GM10847 (cell line): ENCODE data around the gene UBAP2.

ENCODE experiments used
- POLR2A ChIP-seq: IDR thresholded peaks from 2 replicates; pipeline ENCODE4 v1.6.1; 2011; ENCODE audit not compliant: insufficient read length; ENCODE audit errors: extremely low read depth

The UBAP2 gene, protein sequence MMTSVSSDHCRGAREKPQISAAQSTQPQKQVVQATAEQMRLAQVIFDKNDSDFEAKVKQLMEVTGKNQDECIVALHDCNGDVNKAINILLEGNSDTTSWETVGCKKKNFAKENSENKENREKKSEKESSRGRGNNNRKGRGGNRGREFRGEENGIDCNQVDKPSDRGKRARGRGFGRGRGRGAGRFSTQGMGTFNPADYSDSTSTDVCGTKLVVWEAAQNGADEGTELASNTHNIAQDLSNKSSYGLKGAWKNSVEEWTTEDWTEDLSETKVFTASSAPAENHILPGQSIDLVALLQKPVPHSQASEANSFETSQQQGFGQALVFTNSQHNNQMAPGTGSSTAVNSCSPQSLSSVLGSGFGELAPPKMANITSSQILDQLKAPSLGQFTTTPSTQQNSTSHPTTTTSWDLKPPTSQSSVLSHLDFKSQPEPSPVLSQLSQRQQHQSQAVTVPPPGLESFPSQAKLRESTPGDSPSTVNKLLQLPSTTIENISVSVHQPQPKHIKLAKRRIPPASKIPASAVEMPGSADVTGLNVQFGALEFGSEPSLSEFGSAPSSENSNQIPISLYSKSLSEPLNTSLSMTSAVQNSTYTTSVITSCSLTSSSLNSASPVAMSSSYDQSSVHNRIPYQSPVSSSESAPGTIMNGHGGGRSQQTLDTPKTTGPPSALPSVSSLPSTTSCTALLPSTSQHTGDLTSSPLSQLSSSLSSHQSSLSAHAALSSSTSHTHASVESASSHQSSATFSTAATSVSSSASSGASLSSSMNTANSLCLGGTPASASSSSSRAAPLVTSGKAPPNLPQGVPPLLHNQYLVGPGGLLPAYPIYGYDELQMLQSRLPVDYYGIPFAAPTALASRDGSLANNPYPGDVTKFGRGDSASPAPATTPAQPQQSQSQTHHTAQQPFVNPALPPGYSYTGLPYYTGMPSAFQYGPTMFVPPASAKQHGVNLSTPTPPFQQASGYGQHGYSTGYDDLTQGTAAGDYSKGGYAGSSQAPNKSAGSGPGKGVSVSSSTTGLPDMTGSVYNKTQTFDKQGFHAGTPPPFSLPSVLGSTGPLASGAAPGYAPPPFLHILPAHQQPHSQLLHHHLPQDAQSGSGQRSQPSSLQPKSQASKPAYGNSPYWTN

DNA sequence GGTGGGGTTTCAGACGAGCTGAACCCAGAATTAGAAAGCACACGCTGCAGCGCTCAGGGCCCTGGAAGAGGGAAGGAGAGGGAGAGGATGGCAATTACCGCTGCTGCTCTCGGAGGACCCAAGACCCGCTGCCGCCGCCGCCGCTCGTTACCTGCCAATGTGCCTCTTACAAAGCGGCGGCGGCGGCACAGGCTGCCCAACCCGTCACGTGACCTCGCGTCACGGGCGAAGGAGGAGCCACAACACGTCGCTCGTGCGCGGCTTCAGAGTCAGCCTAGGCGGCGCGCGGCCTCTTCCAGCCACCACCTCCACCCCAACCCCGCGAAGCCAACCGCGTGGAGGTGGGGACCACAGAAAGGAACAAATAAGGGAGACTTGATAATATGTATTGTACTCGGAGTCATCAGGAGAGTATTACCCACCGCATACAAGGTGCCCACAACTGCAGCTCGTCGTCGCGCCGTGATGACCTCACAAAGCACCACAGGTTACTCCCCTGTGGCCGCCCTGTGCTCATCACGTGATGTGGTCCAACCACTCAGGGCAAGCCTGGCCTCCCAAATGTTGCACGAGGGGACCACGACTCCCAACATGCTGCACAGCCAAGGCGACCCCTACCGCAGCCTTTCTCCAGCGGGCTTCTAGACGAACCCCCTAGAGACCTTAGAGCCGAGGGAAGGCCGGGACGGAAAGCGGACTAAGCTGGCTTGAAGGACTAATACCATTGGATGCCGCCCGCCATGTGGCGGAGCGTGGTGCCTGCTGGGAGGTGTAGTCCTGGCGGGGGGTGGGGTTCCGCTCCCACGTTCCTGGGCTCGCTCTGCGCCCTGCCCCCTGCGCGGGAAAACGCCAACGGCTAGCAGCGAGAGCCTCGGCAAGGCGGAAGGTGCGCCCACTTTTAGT, at the start of gene UBAP2:
TSS of gene UBAP2 (minus strand) at position 161 of the 903 bp plus-strand sequence. CDS start 31,739 bp downstream, outside the sequence.
- peak; percentile 78 for TF ChIP-seq POLR2A

- no peak for TF ChIP-seq POLR2A
These were observed 49.6 kb upstream of the UBAP2 start for GRCh38 chr9:34098307-34098706.

GRCh38 chr9:34097865-34098264, 49.2 kb upstream of the UBAP2 start:
- no peak for TF ChIP-seq POLR2A

GRCh38 chr9:34096751-34097150, 48.1 kb upstream of the UBAP2 start:
- TF ChIP-seq POLR2A = no peak

DNA sequence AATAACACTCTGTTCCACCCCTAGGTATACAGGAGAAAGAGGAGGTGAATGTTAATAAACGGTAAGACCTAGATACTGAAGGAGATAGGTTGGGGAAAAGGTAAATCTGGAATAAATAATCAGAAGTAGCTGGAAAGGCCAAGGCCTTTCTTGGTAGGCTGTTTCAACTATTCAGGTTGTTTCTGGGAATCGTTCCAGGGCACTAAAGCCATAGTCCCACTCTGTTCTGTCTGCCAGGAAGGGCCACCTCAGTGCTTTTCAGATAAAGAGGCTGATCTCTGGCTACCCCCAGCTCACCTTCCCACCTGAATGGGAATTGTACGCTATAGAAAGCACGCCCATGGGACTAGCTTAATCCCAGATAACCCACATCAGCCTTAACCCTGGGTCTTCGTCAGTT, 44.9 kb upstream of the UBAP2 start:
- TF ChIP-seq POLR2A = no peak

DNA sequence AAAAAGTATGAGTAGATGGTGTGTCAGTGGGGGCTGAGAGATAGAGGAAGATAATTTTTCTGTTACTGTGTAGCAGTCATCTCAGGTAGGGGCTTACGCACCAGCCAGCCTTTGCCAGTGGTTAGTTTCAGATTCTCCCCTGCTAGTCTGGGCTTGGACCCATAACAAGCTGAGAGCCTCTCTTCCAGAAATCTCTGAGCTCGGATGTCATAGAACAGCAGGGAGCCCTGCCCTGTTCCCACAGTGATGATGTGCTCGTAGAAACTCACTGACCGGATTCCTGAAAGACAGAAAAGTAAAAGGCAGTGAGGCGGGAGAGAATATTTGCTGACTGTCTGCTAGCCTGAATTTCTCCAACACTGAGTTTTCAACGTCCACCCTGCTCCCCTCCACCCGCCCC, 40.6 kb upstream of the UBAP2 start:
- TF ChIP-seq POLR2A = no peak

DNA sequence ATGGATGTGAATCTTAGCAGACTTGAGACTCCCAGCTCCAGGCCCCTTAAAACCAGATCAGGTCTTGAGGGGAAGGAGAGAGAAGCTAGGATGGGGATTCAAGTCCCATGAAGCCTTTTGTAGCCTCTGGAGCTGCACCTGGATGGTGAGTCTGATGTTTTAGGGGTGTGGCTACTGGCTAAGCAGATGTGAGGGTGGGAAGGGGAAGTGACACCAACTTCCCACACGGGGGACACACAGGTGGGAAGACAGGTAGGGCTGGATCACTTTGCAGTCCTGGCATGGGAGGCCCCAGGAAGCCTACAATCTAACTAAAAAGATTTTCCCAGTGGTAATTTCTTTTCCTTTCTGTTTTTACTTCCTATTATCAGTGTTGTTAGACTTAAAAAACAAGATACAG, 38.7 kb upstream of the UBAP2 start:
- TF ChIP-seq POLR2A = no peak

DNA sequence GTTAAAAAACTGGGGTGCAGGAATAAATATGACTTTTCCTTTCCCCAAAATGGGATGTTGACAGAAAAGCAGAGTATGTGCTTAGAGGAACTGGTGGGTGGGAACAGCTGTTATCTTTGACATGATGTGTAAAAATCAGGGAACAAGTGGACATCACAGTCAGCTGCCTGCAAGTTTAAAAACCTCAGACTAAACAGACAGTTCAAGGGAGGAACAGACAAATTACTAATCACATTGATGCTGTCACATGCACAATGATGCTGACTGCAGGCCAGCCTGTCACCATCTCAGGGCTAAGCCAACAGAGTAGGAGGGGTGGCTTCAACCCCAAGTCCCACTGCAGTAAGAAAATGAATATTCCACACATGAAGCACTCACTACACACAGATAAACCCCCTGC, 38.2 kb upstream of the UBAP2 start:
- TF ChIP-seq POLR2A = no peak

GRCh38 chr9:34085581-34086500, 37.2 kb upstream of the UBAP2 start:
- TF ChIP-seq POLR2A = no peak

DNA sequence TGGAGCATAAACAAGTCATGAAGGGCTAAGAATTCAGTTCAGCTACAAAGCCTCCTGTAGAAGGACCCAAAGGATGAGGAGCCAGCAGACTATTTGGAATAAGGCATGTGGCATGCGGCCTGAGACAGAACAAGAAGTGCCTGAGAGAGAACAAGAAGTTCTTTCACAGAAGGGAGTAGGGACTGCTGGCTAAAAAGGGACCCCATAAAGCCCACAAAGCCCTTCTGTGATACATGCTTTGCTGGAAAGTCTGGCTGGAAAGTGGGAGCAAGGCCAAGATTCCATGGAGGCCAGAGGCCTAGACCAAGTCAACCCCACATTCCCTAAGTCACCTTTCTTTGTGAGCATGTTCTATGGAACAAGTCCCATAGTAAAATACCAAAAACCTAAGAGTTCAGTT, 35.9 kb upstream of the UBAP2 start:
- TF ChIP-seq POLR2A = no peak

DNA sequence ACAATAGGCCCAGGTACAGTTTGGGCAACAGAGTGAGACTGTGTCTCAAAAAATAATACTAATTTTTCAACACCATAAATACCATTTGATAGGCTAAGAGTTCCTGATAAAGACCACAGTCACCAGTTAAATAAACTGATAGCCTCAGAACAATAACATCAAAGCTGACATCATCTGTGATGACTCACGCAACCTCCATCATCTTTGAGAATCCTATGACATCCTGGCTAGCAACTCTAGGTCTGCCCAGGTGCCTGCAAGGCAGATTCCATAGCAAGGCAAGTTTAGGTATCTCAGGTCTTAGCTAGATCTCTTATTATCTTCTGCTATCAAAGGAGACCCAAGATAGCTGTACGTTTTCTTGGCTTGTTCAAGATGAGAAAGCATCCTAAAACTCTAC, 30.5 kb upstream of the UBAP2 start:
- TF ChIP-seq POLR2A = no peak

GRCh38 chr9:34072868-34073590, 24.3 kb upstream of the UBAP2 start:
- TF ChIP-seq POLR2A = no peak

DNA sequence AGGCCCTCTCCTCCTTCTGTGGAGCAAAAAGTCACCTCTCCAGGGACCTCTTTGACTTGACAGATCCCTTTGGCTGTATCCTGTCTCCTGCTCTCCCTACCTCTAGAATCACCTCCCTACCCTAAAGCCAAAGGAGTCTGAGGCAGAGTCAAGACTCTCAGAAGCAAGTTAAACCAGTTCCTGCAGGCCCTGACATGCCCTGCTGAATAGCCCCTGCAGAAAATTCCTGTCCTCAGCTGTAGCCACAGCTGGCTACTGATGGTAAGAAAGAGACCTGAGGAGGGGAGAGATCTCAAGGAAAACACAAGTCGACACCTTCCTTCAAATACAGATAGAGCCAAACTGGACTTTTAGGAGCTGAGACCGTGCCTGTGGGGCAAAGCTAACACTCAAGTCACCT, 23.7 kb upstream of the UBAP2 start:
- no peak for TF ChIP-seq POLR2A
